Stimulated activated CD8-positive, alpha-beta memory T cell treated with anti-CD3 and anti-CD28 coated beads, Interleukin-7, amount 100 ng/mL, for 48 hours (primary cell): Measurements from ENCODE around the gene LPP.

Experiments
- DNase-seq, 2 donors: peaks; one replicate each; pipeline ENCODE4 v3.0.0-alpha.2; 2020; ENCODE audit warnings: low read depth in 1 of 2; ENCODE audit errors: extremely low read depth in 1 of 2

The LPP gene

GRCh38 chr3:188294823-188295487 is 141.0 kb downstream of the LPP start:
- DNase-seq, result no peak

- DNase-seq, result no peak
Observed at GRCh38 chr3:188295876-188296275, 141.9 kb downstream of the LPP start.

- DNase-seq, result no peak
Observed at GRCh38 chr3:188296761-188297612, 143.0 kb downstream of the LPP start.

- no peak for DNase-seq
Observed at GRCh38 chr3:188298585-188298984, 144.6 kb downstream of the LPP start.

GRCh38 chr3:188299068-188299467 is 145.1 kb downstream of the LPP start:
- DNase-seq, result peak in 1 of 2 donors; percentile 53

GRCh38 chr3:188299708-188300107 is 145.8 kb downstream of the LPP start:
- no peak for DNase-seq

- no peak for DNase-seq
Observed at GRCh38 chr3:188301147-188301546, 147.2 kb downstream of the LPP start.

GRCh38 chr3:188303286-188303799 is 149.4 kb downstream of the LPP start:
- no peak for DNase-seq

- DNase-seq, result no peak
Observed at GRCh38 chr3:188303823-188304222, 149.9 kb downstream of the LPP start.

GRCh38 chr3:188304501-188304900 is 150.5 kb downstream of the LPP start:
- DNase-seq, result no peak

- no peak for DNase-seq
Observed at GRCh38 chr3:188305220-188305619, 151.3 kb downstream of the LPP start.

- no peak for DNase-seq
Observed at GRCh38 chr3:188306435-188307005, 152.6 kb downstream of the LPP start.

- no peak for DNase-seq
Observed at GRCh38 chr3:188309437-188310269, 155.7 kb downstream of the LPP start.

GRCh38 chr3:188310270-188310710 is 156.3 kb downstream of the LPP start:
- no peak for DNase-seq

GRCh38 chr3:188315553-188315952 is 161.6 kb downstream of the LPP start:
- no peak for DNase-seq

GRCh38 chr3:188316021-188316722 is 162.2 kb downstream of the LPP start:
- no peak for DNase-seq

- no peak for DNase-seq
Observed at GRCh38 chr3:188316723-188317070, 162.7 kb downstream of the LPP start.

GRCh38 chr3:188319569-188319968 is 165.6 kb downstream of the LPP start:
- DNase-seq, result no peak

- DNase-seq, result no peak
Observed at GRCh38 chr3:188320757-188321156, 166.8 kb downstream of the LPP start.

GRCh38 chr3:188321258-188321657 is 167.3 kb downstream of the LPP start:
- DNase-seq, result no peak
